ENCODE data around the gene HRG. TPM values are rescaled to one million over a fixed set of nuclear protein-coding genes. Genes with fewer than 3 reads are reported as not detected.
"Not testable (repeated sequence)": the region's sequence is repeated elsewhere in the genome, so short reads cannot be mapped to it uniquely, and the experiment has no call there.

Gene HRG
- total and polyA plus RNA-seq, 2 experiments from 2014 or later: not detected

DNA sequence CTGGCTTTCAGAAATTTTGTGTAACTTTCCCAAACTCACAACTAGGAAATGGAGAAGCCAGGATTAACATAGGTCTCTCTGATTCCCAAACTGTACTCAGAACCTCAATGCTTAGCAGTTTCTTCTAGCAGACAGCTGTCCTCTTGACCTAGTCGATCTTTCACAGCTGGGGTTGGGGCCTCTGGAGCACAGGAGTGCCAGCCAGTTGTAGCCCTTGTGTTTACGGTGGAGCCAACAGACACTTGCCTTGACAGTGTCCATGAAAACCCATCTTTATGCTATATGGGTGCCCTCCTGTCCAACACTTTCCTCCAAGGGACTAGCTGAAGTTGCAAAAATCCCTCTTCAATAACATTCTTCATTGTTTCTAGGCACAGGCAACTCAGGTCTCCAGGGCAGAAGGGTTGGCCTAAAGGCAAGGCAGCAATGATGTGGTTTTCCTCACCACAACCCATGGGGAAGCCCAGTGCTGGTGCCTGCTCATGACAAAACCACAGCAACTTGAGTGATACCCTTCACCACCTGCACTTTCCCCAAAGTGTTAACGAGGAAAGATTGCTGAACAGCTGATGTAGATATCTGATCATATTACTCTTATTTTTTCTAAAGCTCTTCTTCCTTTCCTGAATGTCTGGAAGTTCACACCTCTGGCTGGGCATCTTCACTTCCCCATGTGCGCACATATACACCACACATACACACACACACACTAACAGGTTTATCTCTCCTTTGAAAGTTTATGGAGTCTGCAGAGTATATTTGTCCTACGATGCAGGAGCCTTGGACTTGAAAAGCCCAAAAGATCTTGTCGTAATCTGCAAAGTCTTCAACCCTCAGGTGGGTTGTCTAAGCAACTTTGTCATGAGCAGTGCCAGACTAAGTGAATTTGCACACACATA lies 40.3 kb downstream of the HRG start:
- no peak overlapping the region for H2AFZ ChIP-seq
- H3K9me3 ChIP-seq (ENCODE audit: low read depth): no peaks in the 10 kb centered on the region
- no peak overlapping the region for H3K9ac ChIP-seq
- no peak for DNase-seq
- no peak overlapping the region for H3K4me3 ChIP-seq
- 42 to 44% methylated on average over 6 of the region's 6 CpGs for WGBS, 2 experiments (ENCODE audit: low coverage in 1 of 2, low lambda C conversion rate in 2 of 2, missing lambda C conversion rate in 2 of 2)
- H3K27me3 ChIP-seq (replicated peaks; ENCODE audit: insufficient read depth): peaks cover 17% of the 10 kb centered on the region
- H3K9me2 ChIP-seq (ENCODE audit: insufficient read depth): no peaks in the 10 kb centered on the region
- no peaks in the 10 kb centered on the region for H3F3A ChIP-seq (ENCODE audit: insufficient read depth)
- H3K4me2 ChIP-seq (ENCODE audit: unreplicated experiment): no peak overlapping the region
- TF ChIP-seq EZH2phosphoT487 (IDR thresholded peaks at IDR 0.05; ENCODE audit: insufficient read depth, low read depth) (no peak), EZH2 (IDR thresholded peaks at IDR 0.05; ENCODE audit: insufficient read depth, poor library complexity, severe bottlenecking) (no peak)
- H3K4me1 ChIP-seq (ENCODE audit: insufficient read depth): no peaks in the 10 kb centered on the region
- H3K79me2 ChIP-seq (ENCODE audit: insufficient read depth): no peaks in the 10 kb centered on the region
- no peak overlapping the region for H3K27ac ChIP-seq
- no peaks in the 10 kb centered on the region for H3K36me3 ChIP-seq (ENCODE audit: low read depth)
- no peaks in the 10 kb centered on the region for H4K20me1 ChIP-seq (ENCODE audit: insufficient read depth)
- in situ Hi-C loops (cut with MboI): no loop called here

GRCh38 chr3:186708983-186709679 lies 43.3 kb downstream of the HRG start:
- H3K4me3 ChIP-seq: no peak overlapping the region
- peaks cover 34% of the 10 kb centered on the region for H3K27me3 ChIP-seq (replicated peaks; ENCODE audit: insufficient read depth)
- in situ Hi-C loops (cut with MboI): no loop called here
- no peak overlapping the region for H3K27ac ChIP-seq
- no peaks in the 10 kb centered on the region for H3F3A ChIP-seq (ENCODE audit: insufficient read depth)
- H3K9ac ChIP-seq: no peak overlapping the region
- no peaks in the 10 kb centered on the region for H3K4me1 ChIP-seq (ENCODE audit: insufficient read depth)
- no peak overlapping the region for H3K4me2 ChIP-seq (ENCODE audit: unreplicated experiment)
- H4K20me1 ChIP-seq (ENCODE audit: insufficient read depth): no peaks in the 10 kb centered on the region
- 22 to 26% methylated on average over 6 of the region's 6 CpGs for WGBS, 2 experiments (ENCODE audit: low coverage in 1 of 2, low lambda C conversion rate in 2 of 2, missing lambda C conversion rate in 2 of 2)
- no peak for DNase-seq
- no peaks in the 10 kb centered on the region for H3K9me2 ChIP-seq (ENCODE audit: insufficient read depth)
- H3K9me3 ChIP-seq (ENCODE audit: low read depth): no peaks in the 10 kb centered on the region
- no peak overlapping the region for H2AFZ ChIP-seq
- H3K36me3 ChIP-seq (ENCODE audit: low read depth): no peaks in the 10 kb centered on the region
- H3K79me2 ChIP-seq (ENCODE audit: insufficient read depth): no peaks in the 10 kb centered on the region
- TF ChIP-seq EZH2 (IDR thresholded peaks at IDR 0.05; ENCODE audit: insufficient read depth, poor library complexity, severe bottlenecking): no peak
- no peak for TF ChIP-seq EZH2phosphoT487 (IDR thresholded peaks at IDR 0.05; ENCODE audit: insufficient read depth, low read depth)

GRCh38 chr3:186710694-186711093 lies 44.9 kb downstream of the HRG start:
- H3K36me3 ChIP-seq (ENCODE audit: low read depth); H3K27ac ChIP-seq; in situ Hi-C loops (cut with MboI); H3K4me3 ChIP-seq; H3K4me2 ChIP-seq (ENCODE audit: unreplicated experiment); H3K9me3 ChIP-seq (ENCODE audit: low read depth); H3K79me2 ChIP-seq (ENCODE audit: insufficient read depth); H3K9ac ChIP-seq; H3K9me2 ChIP-seq (ENCODE audit: insufficient read depth); H3K4me1 ChIP-seq (ENCODE audit: insufficient read depth); H4K20me1 ChIP-seq (ENCODE audit: insufficient read depth); DNase-seq; H3F3A ChIP-seq (ENCODE audit: insufficient read depth); H2AFZ ChIP-seq: not testable (repeated sequence)
- WGBS, 2 experiments (ENCODE audit: low coverage in 1 of 2, low lambda C conversion rate in 2 of 2, missing lambda C conversion rate in 2 of 2): 63 to 64% methylated on average over 4 of the region's 4 CpGs
- peaks cover 32% of the 10 kb centered on the region for H3K27me3 ChIP-seq (replicated peaks; ENCODE audit: insufficient read depth)

DNA sequence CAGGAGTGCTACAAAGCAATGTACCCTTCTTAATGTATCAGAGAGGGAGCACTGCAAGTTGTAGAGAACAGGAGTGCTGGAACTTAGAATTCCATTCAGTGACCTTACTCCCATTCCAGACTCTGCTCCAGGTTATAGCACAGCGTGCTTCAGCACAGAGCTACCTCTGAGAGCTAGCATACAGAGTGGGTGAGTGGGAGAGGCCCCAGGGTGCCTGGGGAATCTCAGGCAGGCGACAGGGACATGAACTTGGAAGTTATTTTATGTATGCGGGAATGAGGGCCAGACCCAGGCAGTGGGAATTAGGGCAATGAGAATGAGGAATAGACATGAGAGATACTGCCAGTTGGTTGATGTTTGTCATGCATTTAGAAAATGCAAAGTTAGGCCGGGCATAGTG lies 47.7 kb downstream of the HRG start:
- H3K27ac ChIP-seq: no peak overlapping the region
- in situ Hi-C loops (cut with MboI): no loop called here
- no peak for DNase-seq
- H2AFZ ChIP-seq: no peak overlapping the region
- H3K9ac ChIP-seq: no peak overlapping the region
- no peak for TF ChIP-seq EZH2 (IDR thresholded peaks at IDR 0.05; ENCODE audit: insufficient read depth, poor library complexity, severe bottlenecking)
- no peak for TF ChIP-seq EZH2phosphoT487 (IDR thresholded peaks at IDR 0.05; ENCODE audit: insufficient read depth, low read depth)
- H3K9me3 ChIP-seq (ENCODE audit: low read depth): no peaks in the 10 kb centered on the region
- H3K36me3 ChIP-seq (ENCODE audit: low read depth): no peaks in the 10 kb centered on the region
- H3K27me3 ChIP-seq (replicated peaks; ENCODE audit: insufficient read depth): peaks cover 26% of the 10 kb centered on the region
- no peak overlapping the region for H3K4me2 ChIP-seq (ENCODE audit: unreplicated experiment)
- 23 to 26% methylated on average over 4 of the region's 4 CpGs for WGBS, 2 experiments (ENCODE audit: low coverage in 1 of 2, low lambda C conversion rate in 2 of 2, missing lambda C conversion rate in 2 of 2)
- no peak overlapping the region for H3K4me3 ChIP-seq
- no peaks in the 10 kb centered on the region for H4K20me1 ChIP-seq (ENCODE audit: insufficient read depth)
- H3F3A ChIP-seq (ENCODE audit: insufficient read depth): no peaks in the 10 kb centered on the region
- no peaks in the 10 kb centered on the region for H3K4me1 ChIP-seq (ENCODE audit: insufficient read depth)
- no peaks in the 10 kb centered on the region for H3K79me2 ChIP-seq (ENCODE audit: insufficient read depth)
- no peaks in the 10 kb centered on the region for H3K9me2 ChIP-seq (ENCODE audit: insufficient read depth)

Measured in GM23248 (cell line).